ENCODE measurements around the gene NCAPD3.

Gene NCAPD3

GRCh38 chr11:134157451-134157850, 66.3 kb downstream of the NCAPD3 start:
- DNase-seq: no peak

GRCh38 chr11:134155946-134156865, 67.6 kb downstream of the NCAPD3 start:
- no peak for DNase-seq

GRCh38 chr11:134155456-134155855, 68.3 kb downstream of the NCAPD3 start:
- no peak for DNase-seq

- no peak for DNase-seq
Observed at GRCh38 chr11:134154441-134154840, 69.3 kb downstream of the NCAPD3 start.

GRCh38 chr11:134153147-134153905, 70.4 kb downstream of the NCAPD3 start:
- DNase-seq: no peak

GRCh38 chr11:134152696-134153095, 71.1 kb downstream of the NCAPD3 start:
- no peak for DNase-seq

GRCh38 chr11:134151083-134151747, 72.6 kb downstream of the NCAPD3 start:
- no peak for DNase-seq

- DNase-seq: no peak
Observed at GRCh38 chr11:134150195-134150903, 73.4 kb downstream of the NCAPD3 start.

- DNase-seq: no peak
Observed at GRCh38 chr11:134149371-134149770, 74.4 kb downstream of the NCAPD3 start.

GRCh38 chr11:134146598-134146997, 77.2 kb downstream of the NCAPD3 start:
- DNase-seq: no peak

GRCh38 chr11:134145715-134146114, 78.1 kb downstream of the NCAPD3 start:
- DNase-seq: peak; percentile 57

GRCh38 chr11:134144744-134145143, 79.0 kb downstream of the NCAPD3 start:
- no peak for DNase-seq

- no peak for DNase-seq
Observed at GRCh38 chr11:134143801-134144200, 80.0 kb downstream of the NCAPD3 start.

- no peak for DNase-seq
Observed at GRCh38 chr11:134142536-134142935, 81.2 kb downstream of the NCAPD3 start.

GRCh38 chr11:134140961-134141490, 82.7 kb downstream of the NCAPD3 start:
- DNase-seq: no peak

- peak; percentile 55 for DNase-seq
Observed at GRCh38 chr11:134139873-134140331, 83.9 kb downstream of the NCAPD3 start.

GRCh38 chr11:134139303-134139872, 84.4 kb downstream of the NCAPD3 start:
- no peak for DNase-seq

- no peak for DNase-seq
Observed at GRCh38 chr11:134138376-134138775, 85.4 kb downstream of the NCAPD3 start.

GRCh38 chr11:134134167-134134566, 89.6 kb downstream of the NCAPD3 start:
- DNase-seq: no peak

- DNase-seq: no peak
Observed at GRCh38 chr11:134132808-134133207, 91.0 kb downstream of the NCAPD3 start.

GRCh38 chr11:134131628-134132244, 92.0 kb downstream of the NCAPD3 start:
- no peak for DNase-seq
